Muscle of leg (tissue), 11 donors: ENCODE data around the gene CD48. TPM values are rescaled to one million over a fixed set of nuclear protein-coding genes. Genes with fewer than 3 reads are reported as not detected.

ENCODE experiments used
- DNase-seq: peaks from one replicate; pipeline ENCODE4 v3.0.0; 2013
- H3K27ac ChIP-seq: one replicate; pipeline ENCODE4 v1.5.1; 2013; ENCODE audit warnings: mild to moderate bottlenecking, low read length, control low read depth
- H3K27me3 ChIP-seq: one replicate; pipeline ENCODE4 v1.6.1; 2013; ENCODE audit warnings: low read length; ENCODE audit not compliant: control insufficient read depth, insufficient read depth
- H3K36me3 ChIP-seq: one replicate; pipeline ENCODE4 v1.6.1; 2013; ENCODE audit warnings: low read length; ENCODE audit not compliant: control insufficient read depth, insufficient read depth
- H3K4me1 ChIP-seq: one replicate; pipeline ENCODE4 v1.6.1; 2013; ENCODE audit warnings: low read length; ENCODE audit not compliant: control insufficient read depth, insufficient read depth
- H3K4me3 ChIP-seq: one replicate; pipeline ENCODE4 v1.5.1; 2013; ENCODE audit warnings: low read length, control low read depth
- H3K9me3 ChIP-seq: replicated peaks from 2 replicates; pipeline ENCODE4 v1.6.1; 2013; ENCODE audit warnings: low read depth, low read length; ENCODE audit not compliant: control insufficient read depth
- WGBS: methylation state at CpG from one replicate; pipeline ENCODE4 v1.1.5; 2013; ENCODE audit warnings: missing lambda C conversion rate; ENCODE audit not compliant: insufficient coverage; 5-methylcytosine and 5-hydroxymethylcytosine counted together
- polyA plus RNA-seq, 8 donors: library from polyadenylated mRNA; unstranded; fragments of 120-200 nt; gene quantifications; one replicate each; pipeline versions ENCODE4 v1.2.1 to v1.2.3, GENCODE V29; 2013; ENCODE audit warnings: inconsistent platforms in 1 of 8, low replicate concordance in 1 of 8; ENCODE audit not compliant: insufficient read length in 8 of 8, insufficient read depth in 1 of 8
- total RNA-seq: library from RNA; stranded (reverse); fragments of 120-200 nt; gene quantifications from one replicate; pipeline ENCODE4 v1.2.4, GENCODE V29; 2013

The CD48 gene
- total and polyA plus RNA-seq, 9 donors, result 1.1 to 2.0 (median 1.3) TPM

DNA sequence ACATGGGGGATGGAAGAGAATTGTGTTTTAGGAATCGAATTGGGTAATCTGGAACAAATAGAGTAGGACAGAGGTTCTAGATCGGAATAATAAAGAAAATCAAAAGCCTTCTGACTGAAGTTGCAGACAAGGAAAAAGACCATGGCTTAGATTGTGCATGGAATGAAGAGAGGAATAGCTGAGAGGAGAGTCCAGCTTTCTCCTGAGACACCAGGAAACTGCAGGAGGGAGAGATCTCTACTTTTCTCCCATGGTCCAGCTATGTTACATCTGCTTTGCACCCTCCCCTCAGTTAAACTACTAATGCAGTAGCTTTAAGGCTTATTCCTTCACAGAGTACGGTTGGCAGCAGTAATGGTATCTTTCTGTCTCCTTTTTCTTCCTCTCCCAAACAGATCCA is 40.8 kb upstream of the CD48 start:
- no peaks in the 10 kb centered on the region for H3K4me1 ChIP-seq
- H3K27ac ChIP-seq, result no peak overlapping the region
- no peak overlapping the region for H3K4me3 ChIP-seq
- H3K36me3 ChIP-seq, result no peaks in the 10 kb centered on the region
- H3K27me3 ChIP-seq, result no peaks in the 10 kb centered on the region
- no peak for DNase-seq
- no peaks in the 10 kb centered on the region for H3K9me3 ChIP-seq
- WGBS, result 70% methylated on average over 1 of the region's 3 CpGs

DNA sequence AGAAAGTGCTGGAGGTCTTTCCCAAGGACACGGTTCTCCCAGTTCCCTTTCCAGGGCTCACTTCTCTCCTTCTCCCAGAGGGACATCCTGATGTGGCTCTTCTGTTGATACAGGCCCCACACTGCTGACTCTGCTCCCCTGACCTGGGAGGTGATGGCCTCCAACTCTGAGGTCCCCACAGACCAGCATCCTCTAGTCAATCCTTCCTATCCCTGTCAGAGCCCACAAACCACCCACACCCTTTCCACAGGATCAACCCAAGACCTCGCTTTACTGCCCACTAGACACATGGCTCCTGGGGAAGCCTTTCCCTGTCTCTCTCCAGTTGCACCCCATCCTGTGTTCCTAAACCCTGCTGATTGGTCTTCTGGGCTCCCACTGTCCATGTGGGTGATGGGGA is 39.0 kb upstream of the CD48 start:
- H3K27me3 ChIP-seq, result no peaks in the 10 kb centered on the region
- no peaks in the 10 kb centered on the region for H3K4me1 ChIP-seq
- no peaks in the 10 kb centered on the region for H3K9me3 ChIP-seq
- H3K4me3 ChIP-seq, result no peak overlapping the region
- H3K36me3 ChIP-seq, result no peaks in the 10 kb centered on the region
- no peak for DNase-seq
- WGBS, result 100% methylated on average over 2 of the region's 2 CpGs
- H3K27ac ChIP-seq, result no peak overlapping the region

DNA sequence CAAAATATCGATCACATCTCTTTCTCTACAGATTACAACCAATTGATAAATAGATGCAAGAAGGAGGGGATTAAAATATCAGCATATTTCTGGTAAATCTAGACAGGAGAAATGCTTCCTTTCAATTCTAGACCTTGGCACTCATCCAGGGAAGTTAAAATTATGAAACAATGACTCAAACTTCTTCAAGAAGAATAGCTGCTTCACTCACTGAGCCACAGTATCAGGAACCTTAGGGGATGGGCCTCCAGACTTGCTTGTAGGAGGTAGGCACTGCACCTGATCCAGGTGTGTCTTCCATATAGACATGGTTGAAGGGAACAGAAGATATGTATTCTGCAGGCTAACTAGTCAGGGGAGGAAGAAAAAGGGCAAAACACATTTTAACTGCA is 37.3 kb upstream of the CD48 start:
- H3K36me3 ChIP-seq, result no peaks in the 10 kb centered on the region
- peak; percentile 19 for DNase-seq
- WGBS, result no CpG with 5 or more reads among the region's 1 CpG
- no peaks in the 10 kb centered on the region for H3K9me3 ChIP-seq
- no peaks in the 10 kb centered on the region for H3K4me1 ChIP-seq
- no peak overlapping the region for H3K4me3 ChIP-seq
- no peaks in the 10 kb centered on the region for H3K27me3 ChIP-seq
- no peak overlapping the region for H3K27ac ChIP-seq

DNA sequence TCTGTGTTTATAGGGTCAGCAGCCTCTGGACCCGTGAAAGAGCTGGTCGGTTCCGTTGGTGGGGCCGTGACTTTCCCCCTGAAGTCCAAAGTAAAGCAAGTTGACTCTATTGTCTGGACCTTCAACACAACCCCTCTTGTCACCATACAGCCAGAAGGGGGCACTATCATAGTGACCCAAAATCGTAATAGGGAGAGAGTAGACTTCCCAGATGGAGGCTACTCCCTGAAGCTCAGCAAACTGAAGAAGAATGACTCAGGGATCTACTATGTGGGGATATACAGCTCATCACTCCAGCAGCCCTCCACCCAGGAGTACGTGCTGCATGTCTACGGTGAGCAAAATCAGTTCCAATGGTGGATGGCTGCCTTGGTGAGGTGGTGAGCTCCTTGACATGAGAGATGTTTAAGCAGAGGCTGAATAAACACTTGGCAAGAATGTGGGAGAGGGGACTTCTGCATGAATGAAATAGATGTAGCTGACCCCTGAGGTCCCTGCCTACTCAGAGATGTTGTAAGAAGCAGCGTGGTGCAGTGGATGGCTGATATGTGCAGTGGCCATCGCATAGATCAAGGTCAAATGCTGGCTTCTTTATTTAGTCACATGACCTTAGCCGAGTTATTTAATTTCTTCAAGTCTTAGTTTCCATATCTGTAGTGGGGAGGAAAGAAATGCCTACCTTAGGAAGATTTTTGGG is 36.7 kb upstream of the CD48 start:
- WGBS, result 100% methylated on average over 2 of the region's 10 CpGs
- no peaks in the 10 kb centered on the region for H3K4me1 ChIP-seq
- no peaks in the 10 kb centered on the region for H3K27me3 ChIP-seq
- no peaks in the 10 kb centered on the region for H3K9me3 ChIP-seq
- no peak overlapping the region for H3K27ac ChIP-seq
- DNase-seq, result no peak
- no peak overlapping the region for H3K4me3 ChIP-seq
- no peaks in the 10 kb centered on the region for H3K36me3 ChIP-seq

DNA sequence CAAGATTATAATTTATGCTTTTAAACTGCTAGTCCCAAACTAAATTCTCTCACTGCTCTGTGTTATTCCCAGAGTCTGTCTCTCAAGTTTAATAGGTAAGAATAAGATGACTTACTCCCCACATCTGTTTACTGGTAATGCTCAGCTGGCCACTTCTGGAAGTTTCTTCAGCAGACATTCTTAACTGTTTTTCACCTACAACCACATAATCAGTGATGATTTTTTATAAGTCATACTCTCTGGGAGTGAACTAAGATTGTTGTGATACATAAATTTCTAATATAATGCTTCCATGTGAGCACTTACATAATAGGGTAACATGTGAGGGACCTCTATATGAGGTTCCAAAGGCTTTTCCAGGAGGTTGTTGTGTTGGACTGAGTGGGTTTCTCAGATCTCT is 36.1 kb upstream of the CD48 start:
- no peak for DNase-seq
- no peaks in the 10 kb centered on the region for H3K4me1 ChIP-seq
- H3K27ac ChIP-seq, result no peak overlapping the region
- H3K4me3 ChIP-seq, result no peak overlapping the region
- H3K36me3 ChIP-seq, result no peaks in the 10 kb centered on the region
- no peaks in the 10 kb centered on the region for H3K9me3 ChIP-seq
- H3K27me3 ChIP-seq, result peaks cover 1% of the 10 kb centered on the region

DNA sequence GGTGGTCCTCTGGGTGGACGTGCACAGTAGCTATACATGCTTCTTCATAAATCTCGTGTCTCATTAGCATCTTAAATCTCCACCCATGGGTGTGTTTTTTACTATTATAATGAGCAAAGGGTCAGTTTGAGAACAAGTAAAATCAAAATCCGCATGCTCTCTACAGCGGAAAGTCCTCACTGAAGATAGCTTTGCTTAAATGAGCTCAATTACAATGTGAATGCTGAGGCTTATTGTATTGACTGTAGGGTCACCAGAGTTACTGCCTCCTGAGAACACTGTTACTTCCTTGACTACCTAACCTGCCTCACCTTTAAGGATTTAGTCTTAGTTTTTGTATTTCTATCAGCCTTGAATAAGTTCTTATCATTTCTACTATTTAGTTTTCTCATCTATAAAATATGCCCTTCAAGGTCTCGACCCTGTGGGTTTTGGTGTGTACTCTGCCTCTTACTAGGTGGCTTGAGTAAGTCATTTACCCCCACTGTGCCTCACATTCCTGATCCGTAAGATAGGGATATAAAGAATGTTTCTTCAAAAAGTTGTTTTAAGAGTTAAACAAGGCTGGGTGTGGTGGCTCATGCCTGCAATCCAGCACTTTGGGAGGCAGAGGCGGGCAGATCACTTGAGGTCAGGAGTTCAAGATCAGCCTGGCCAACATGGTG is 35.3 kb upstream of the CD48 start:
- no CpG with 5 or more reads among the region's 7 CpGs for WGBS
- Histone ChIP-seq H3K4me3 (no peak overlapping the region), H3K27me3 (peaks cover 2% of the 10 kb centered on the region), H3K4me1 (no peaks in the 10 kb centered on the region), H3K9me3 (no peaks in the 10 kb centered on the region), H3K36me3 (no peaks in the 10 kb centered on the region), H3K27ac (no peak overlapping the region)
- DNase-seq, result no peak

DNA sequence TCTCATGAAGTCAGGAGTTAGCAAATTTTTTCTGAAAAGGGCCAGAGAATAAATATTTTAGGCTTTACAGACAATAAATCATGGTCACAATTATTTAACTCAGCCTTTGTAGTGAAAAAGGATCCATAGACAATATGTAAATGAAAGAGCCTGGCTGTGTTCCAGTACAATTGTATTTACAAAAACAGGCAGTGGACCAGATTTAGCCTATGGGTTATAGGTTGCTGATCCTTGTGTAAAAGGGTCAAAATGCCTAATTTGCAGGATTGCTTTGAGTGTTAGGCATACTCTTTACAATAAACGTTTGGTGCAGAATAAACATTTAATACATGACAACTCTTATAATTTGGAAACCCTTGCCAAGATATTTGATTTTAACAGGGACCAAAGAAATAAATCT is 33.9 kb upstream of the CD48 start:
- no CpG with 5 or more reads among the region's 1 CpG for whole genome bisulfite sequencing
- H3K9me3 ChIP-seq, result no peaks in the 10 kb centered on the region
- no peaks in the 10 kb centered on the region for H3K36me3 ChIP-seq
- peaks cover 2% of the 10 kb centered on the region for H3K27me3 ChIP-seq
- DNase-seq, result no peak
- H3K4me1 ChIP-seq, result no peaks in the 10 kb centered on the region
- no peak overlapping the region for H3K27ac ChIP-seq
- H3K4me3 ChIP-seq, result no peak overlapping the region

DNA sequence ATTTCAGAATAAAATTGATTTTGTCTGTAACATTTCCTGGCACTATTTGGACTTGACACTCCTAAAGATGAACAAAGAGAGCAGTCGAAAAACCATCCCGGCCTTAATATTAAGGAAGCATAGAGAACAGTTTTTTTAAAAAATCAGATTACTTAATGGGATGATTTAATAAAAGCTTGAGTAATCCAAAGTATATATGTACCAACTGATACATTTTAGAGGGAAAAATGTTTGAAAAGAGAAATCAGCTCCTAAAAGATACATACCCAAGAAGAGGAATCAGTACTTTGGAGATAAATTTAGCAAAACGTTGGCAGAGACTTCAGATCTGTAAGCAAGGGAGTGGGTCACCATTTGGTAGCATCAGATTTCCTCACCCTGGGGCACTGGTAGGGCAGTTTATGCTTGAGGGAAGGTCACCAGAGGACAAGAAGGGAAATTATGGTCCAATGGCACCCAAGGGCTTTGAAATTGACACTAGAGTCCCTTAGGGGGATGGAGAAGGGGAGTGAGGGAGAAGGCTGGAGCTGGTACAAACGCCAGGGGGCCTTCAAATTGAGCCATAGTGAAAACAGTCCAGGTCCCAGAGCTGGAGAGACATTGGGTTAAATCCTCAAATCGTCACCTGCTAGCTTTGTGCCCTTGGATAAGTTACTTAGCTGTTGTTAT is 33.4 kb upstream of the CD48 start:
- Histone ChIP-seq H3K36me3 (no peaks in the 10 kb centered on the region), H3K27me3 (peaks cover 2% of the 10 kb centered on the region), H3K9me3 (no peaks in the 10 kb centered on the region), H3K4me1 (no peaks in the 10 kb centered on the region), H3K4me3 (no peak overlapping the region), H3K27ac (no peak overlapping the region)
- no peak for DNase-seq
- 33% methylated on average over 1 of the region's 5 CpGs for WGBS

DNA sequence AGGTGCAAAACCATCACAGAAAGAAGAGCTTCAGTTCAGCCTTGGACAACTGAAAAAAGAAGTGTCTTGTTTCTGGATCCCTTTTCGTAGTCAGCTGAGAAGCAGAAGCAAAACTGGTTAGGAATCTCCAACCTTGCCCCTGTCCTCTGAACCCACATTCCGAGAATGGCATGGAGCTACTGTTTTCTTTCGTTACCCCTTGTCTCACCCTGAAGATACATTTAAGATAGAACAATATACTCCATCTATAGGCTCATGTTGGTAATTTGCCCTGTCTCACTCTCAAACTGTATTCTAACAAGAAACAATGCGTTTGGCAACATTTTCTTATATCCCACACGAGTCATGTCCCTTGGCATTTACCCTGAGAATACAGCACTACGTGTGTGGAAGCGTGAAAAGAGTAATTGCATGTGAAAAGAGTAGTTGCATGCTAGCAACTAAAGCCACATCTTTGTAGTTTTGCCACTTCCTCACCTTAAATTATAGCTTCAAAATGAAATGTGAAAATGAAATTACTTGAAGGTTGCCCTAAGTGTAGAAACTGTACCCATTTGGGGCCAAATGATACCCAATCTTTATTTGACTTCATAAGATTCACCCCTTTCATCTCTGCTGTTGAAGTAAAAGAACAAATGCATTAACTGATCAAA is 32.7 kb upstream of the CD48 start:
- Histone ChIP-seq H3K27me3 (peaks cover 2% of the 10 kb centered on the region), H3K36me3 (no peaks in the 10 kb centered on the region), H3K4me1 (no peaks in the 10 kb centered on the region), H3K27ac (no peak overlapping the region), H3K4me3 (no peak overlapping the region), H3K9me3 (no peaks in the 10 kb centered on the region)
- WGBS, result 80% methylated on average over 1 of the region's 7 CpGs
- DNase-seq, result no peak

DNA sequence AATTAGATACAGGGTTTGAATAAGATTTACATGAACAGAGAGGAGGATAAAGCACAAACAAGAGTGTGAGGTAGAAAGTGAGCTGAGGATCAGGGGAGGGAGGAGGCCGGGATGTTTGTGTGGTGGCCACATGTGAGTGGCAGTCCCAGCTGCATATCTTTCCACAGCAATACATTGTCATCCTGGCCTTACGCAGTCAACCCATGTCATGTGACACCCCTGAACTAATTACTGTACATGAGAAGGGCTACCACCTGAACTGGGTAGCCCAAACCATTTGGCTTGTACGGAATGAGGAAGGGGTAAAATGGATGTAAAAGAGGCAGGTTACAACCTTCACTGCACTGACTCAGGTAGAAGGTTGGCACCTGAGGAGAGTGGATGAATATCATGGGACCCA is 31.6 kb upstream of the CD48 start:
- DNase-seq, result no peak
- Histone ChIP-seq H3K4me1 (no peaks in the 10 kb centered on the region), H3K27me3 (peaks cover 2% of the 10 kb centered on the region), H3K4me3 (no peak overlapping the region), H3K27ac (no peak overlapping the region), H3K36me3 (no peaks in the 10 kb centered on the region), H3K9me3 (no peaks in the 10 kb centered on the region)
- WGBS, result 80% methylated on average over 1 of the region's 3 CpGs
